K562 (cell line): ENCODE data around the gene SERPINH1. TPM values are rescaled to one million over a fixed set of nuclear protein-coding genes. Genes with fewer than 3 reads are reported as not detected.
A peak's percentile ranks its signal among the peaks of the same experiment; 100 is the strongest.

ENCODE experiments used
- ATF2 ChIP-seq: sonication (generic); formaldehyde crosslinking; IDR thresholded peaks from 2 replicates; pipeline ENCODE4 v1.8.1; 2022; ENCODE audit warnings: missing genetic modification reagents
- CREB3 ChIP-seq: fragments of 450-650 bp; conservative IDR thresholded peaks from 2 replicates; pipeline ENCODE4 v1.6.1; 2016; ENCODE audit warnings: missing genetic modification characterization, low read depth, mild to moderate bottlenecking, missing compliant biosample characterization, moderate library complexity
- ESRRA ChIP-seq: fragments of 450-650 bp; IDR thresholded peaks from 2 replicates; pipeline ENCODE4 v1.6.1; 2014; ENCODE audit warnings: low read depth, mild to moderate bottlenecking, moderate library complexity, borderline replicate concordance
- ETV5 ChIP-seq: sonication (generic); formaldehyde crosslinking; IDR thresholded peaks from 2 replicates; pipeline ENCODE4 v1.4.0; 2020; ENCODE audit warnings: low read depth, mild to moderate bottlenecking, missing genetic modification reagents
- FUS ChIP-seq: fragments of 200-400 bp; formaldehyde crosslinking; optimal IDR thresholded peaks from 2 replicates; pipeline ENCODE3; 2017; ENCODE audit warnings: low read depth, low read length
- GATAD2B ChIP-seq: fragments of 450-650 bp; IDR thresholded peaks from 2 replicates; pipeline ENCODE4 v1.6.1; 2017; ENCODE audit warnings: mild to moderate bottlenecking, borderline replicate concordance
- MXI1 ChIP-seq: IDR thresholded peaks from 2 replicates; pipeline ENCODE4 v1.6.1; 2011; ENCODE audit warnings: low read depth, mild to moderate bottlenecking, improper control_type of control experiment, low read length
- POLR2AphosphoS5 ChIP-seq: IDR thresholded peaks from 2 replicates; pipeline ENCODE4 v1.6.1; 2011; ENCODE audit warnings: mild to moderate bottlenecking, low read depth, low read length, moderate library complexity; ENCODE audit not compliant: control insufficient read depth, insufficient read depth
- TEAD2 ChIP-seq: fragments of 450-650 bp; IDR thresholded peaks from 2 replicates; pipeline ENCODE4 v1.6.1; 2016; ENCODE audit warnings: missing genetic modification characterization, control low read depth, missing compliant biosample characterization
- XRCC5 ChIP-seq: fragments of 200-400 bp; formaldehyde crosslinking; IDR thresholded peaks from 2 replicates; pipeline ENCODE4 v1.6.1; 2017; ENCODE audit warnings: low read depth, mild to moderate bottlenecking, low read length
- ZBTB40 ChIP-seq, 2 experiments: fragments of 450-650 bp in 1 of 2; sonication (generic) in 1 of 2; formaldehyde crosslinking in 1 of 2; IDR thresholded peaks; 2 replicates each; pipeline versions ENCODE4 v1.7.1 to v1.9.0; 2016 to 2022; ENCODE audit warnings: inconsistent platforms in 1 of 2, mild to moderate bottlenecking in 1 of 2, missing genetic modification reagents in 1 of 2
- ZNF436 ChIP-seq: fragments of 250-450, 450-650 bp; sonication (Bioruptor Pico); formaldehyde crosslinking; IDR thresholded peaks from 2 replicates; pipeline ENCODE4 v1.7.0; 2020; ENCODE audit warnings: mild to moderate bottlenecking
- ZNF766 ChIP-seq: fragments of 200-800 bp; sonication (Bioruptor generic); conservative IDR thresholded peaks from 2 replicates; pipeline ENCODE4 v1.6.1; 2016; ENCODE audit warnings: missing genetic modification characterization, missing compliant biosample characterization
- polyA plus RNA-seq, 8 experiments: library from polyadenylated mRNA; depleted of rRNA in 4 of 8; stranded (reverse) in 5 of 8; unstranded in 3 of 8; fragments of >200 nt; fragmentation: Nextera tagmentation in 2 of 8; fragmentation: Illumina TruSeq in 1 of 8; extraction: Ambion mirVana in 2 of 8; extraction: Trizol in 1 of 8; gene quantifications; 2 replicates each; pipeline versions ENCODE4 v1.2.1 to v1.2.3, GENCODE V29; 2011 to 2014; ENCODE audit warnings: inconsistent platforms in 1 of 8, missing spikeins in 1 of 8
- total RNA-seq, 7 experiments: library from RNA; depleted of rRNA in 6 of 7; stranded (reverse); fragments of >200 nt in 6 of 7; fragmentation: Illumina TruSeq in 2 of 7; extraction: Trizol in 2 of 7; gene quantifications; 2 replicates each; pipeline versions ENCODE4 v1.2.1 to v1.2.3, GENCODE V29; 2011 to 2021; ENCODE audit warnings: low replicate concordance in 1 of 7

The SERPINH1 gene
- total and polyA plus RNA-seq, 9 of the 15 experiments (the other 6 are each of a cell fraction or from before 2014, with no cell fraction given): 2.8 to 106 (median 67.9) TPM

GRCh38 chr11:75525433-75526191, 36.4 kb upstream of the SERPINH1 start, which contains the start of gene GDPD5 (continued):
- TF ChIP-seq ATF2 (CRISPR knock-in tag) (no peak), XRCC5 (no peak), FUS (no peak), ZBTB40 (IDR thresholded peaks at IDR 0.05) (0 out of 2 replicates have a peak, but pooled peaks have one; percentile 34), ZBTB40 (CRISPR knock-in tag; IDR thresholded peaks at IDR 0.05) (no peak), TEAD2 (tag) (no peak), ESRRA (peak; percentile 56; the same call in 1 of the 2 replicates), ZNF766 (CRISPR knock-in tag) (no peak), ETV5 (CRISPR knock-in tag) (no peak), POLR2AphosphoS5 (peak; percentile 38), GATAD2B (peak; percentile 73), ZNF436 (CRISPR knock-in tag) (no peak), CREB3 (tag) (no peak), MXI1 (no peak)
